GM20431 (cell line): Measurements from ENCODE around the gene STAC2.
"Not testable (repeated sequence)": the region's sequence is repeated elsewhere in the genome, so short reads cannot be mapped to it uniquely, and the experiment has no call there.

ENCODE experiments used
- in situ Hi-C: fragments of 300-500 bp; cut with MseI, MboI; formaldehyde crosslinking; loops from one replicate; pipeline ENCODE4 v1.15.0; 2020; ENCODE audit warnings: low sequenced_read_pairs; ENCODE audit not compliant: unreplicated experiment

The STAC2 gene, protein sequence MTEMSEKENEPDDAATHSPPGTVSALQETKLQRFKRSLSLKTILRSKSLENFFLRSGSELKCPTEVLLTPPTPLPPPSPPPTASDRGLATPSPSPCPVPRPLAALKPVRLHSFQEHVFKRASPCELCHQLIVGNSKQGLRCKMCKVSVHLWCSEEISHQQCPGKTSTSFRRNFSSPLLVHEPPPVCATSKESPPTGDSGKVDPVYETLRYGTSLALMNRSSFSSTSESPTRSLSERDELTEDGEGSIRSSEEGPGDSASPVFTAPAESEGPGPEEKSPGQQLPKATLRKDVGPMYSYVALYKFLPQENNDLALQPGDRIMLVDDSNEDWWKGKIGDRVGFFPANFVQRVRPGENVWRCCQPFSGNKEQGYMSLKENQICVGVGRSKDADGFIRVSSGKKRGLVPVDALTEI

GRCh38 chr17:39225308-39225958 lies at the start of gene STAC2:
TSS of gene STAC2 (minus strand) at chr17:39225945. CDS start at chr17:39225502, 443 bp downstream.
- in situ Hi-C loops, result no loop called here

DNA sequence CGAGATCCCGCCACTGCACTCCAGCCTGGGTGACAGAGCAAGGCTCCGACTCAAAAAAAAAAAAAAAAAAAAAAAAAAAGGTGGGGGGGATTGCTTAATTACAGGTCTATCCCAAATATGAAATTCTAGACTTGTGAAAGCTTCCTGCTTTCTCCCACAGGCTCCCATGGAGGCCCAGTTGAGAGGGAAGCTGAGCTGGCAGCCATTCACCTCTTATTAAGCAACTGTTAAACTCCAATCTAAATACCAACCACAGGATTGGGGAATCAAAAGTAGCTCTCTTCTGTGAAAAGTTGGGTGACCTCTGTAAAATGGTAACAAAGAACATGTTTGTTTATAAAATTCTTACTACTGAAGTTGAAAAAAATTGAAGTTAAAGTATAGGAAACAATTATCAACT lies 45.8 kb upstream of the STAC2 start:
- in situ Hi-C loops, result no loop called here

GRCh38 chr17:39270923-39271322 lies 45.2 kb upstream of the STAC2 start:
- in situ Hi-C loops, result no loop called here

DNA sequence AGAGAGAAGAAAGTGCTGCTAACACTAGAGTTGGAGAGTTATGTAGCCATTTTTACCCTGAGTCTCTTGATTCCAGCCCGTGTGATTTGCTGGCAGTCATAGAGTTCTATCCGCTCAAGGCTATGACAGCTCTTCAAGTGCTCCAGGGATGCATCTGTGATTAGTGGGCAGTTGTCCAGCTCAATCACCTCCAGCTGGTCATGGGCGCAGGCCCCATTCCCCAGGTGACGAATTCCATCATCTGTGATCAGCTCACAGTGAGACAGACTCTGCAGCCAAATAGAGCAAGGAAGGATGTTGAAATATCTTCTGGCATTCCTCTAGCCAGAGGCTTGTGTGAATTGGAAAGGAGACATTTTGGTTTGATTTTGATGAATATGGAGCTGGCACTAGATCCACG lies 38.4 kb upstream of the STAC2 start:
- in situ Hi-C loops, result no loop called here

DNA sequence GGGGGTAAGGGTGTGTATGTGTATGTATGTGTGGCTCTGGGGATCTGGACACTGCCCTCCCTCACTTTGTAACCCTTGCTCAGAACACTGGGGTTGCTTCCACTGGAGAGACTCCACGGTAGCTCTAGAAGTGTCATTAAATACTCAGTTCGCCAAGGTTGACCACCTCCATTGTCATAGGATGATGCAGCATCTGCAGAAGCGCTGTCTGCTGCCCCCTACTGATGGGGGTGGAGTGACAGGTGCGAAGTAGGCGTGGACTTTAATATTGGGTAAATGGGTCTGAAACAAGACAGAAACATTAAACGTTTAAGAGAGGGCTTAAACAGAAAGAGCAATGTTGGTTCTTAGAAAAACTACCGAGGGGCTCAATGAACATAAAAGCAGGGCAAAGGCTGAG lies 35.5 kb upstream of the STAC2 start:
- in situ Hi-C loops, result no loop called here

GRCh38 chr17:39252788-39253460 lies 27.2 kb upstream of the STAC2 start:
- in situ Hi-C loops, result no loop called here

DNA sequence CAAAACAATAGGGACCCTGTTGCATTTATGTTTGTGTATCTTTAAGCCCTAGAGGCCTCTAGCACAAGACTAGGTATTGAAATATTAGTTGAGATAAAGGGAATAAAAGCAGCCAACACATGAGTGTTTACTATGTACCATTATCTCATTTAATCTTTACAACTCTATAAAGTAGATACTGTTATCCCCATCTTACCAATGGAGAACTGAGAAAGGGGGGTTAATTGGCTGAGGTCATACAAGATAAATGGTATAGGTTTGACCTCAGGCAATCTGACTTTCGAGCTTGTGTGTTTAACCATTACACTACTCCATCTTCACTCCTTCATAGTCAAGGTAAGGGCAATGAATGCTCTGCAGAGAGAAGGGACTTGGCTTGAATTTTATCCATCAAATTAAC lies 26.3 kb upstream of the STAC2 start:
- in situ Hi-C loops, result no loop called here

DNA sequence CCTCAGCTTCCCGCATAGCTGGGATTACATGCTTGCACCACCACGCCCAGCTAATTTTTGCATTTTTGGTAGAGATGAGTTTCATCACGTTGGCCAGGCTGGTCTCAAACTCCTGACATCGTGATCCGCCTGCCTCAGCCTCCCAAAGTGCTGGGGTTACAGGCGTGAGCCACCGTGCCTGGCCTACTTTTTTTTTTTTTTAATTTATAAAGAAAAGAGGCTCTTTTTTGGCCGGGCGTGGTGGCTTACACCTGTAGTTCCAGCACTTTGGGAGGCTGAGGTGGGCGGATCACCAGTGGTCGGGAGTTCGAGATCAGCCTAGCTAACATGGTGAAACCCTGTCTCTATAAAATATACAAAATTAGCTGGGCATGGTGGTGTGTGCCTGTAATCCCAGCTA lies 24.3 kb upstream of the STAC2 start:
- in situ Hi-C loops, result not testable (repeated sequence)

DNA sequence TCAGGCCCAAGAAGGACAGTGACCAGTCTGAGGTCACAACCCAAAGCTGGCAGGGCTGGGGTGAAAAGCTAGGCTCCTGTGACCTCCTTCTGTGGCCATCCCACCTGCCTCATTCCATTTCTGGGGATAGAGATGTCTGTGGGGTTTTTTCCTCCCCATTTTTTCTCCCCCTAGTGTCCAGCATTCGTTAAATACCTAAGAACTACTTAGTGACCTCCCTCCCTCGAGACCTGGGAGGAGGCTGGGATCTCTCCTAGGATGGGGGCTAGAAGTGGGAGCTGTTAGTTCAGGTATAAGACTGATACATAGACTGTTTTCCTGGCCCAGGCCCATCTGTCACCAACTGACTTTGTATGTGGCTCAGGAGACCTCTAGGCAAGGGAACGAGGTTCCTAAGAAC lies 20.5 kb upstream of the STAC2 start:
- in situ Hi-C loops, result no loop called here

DNA sequence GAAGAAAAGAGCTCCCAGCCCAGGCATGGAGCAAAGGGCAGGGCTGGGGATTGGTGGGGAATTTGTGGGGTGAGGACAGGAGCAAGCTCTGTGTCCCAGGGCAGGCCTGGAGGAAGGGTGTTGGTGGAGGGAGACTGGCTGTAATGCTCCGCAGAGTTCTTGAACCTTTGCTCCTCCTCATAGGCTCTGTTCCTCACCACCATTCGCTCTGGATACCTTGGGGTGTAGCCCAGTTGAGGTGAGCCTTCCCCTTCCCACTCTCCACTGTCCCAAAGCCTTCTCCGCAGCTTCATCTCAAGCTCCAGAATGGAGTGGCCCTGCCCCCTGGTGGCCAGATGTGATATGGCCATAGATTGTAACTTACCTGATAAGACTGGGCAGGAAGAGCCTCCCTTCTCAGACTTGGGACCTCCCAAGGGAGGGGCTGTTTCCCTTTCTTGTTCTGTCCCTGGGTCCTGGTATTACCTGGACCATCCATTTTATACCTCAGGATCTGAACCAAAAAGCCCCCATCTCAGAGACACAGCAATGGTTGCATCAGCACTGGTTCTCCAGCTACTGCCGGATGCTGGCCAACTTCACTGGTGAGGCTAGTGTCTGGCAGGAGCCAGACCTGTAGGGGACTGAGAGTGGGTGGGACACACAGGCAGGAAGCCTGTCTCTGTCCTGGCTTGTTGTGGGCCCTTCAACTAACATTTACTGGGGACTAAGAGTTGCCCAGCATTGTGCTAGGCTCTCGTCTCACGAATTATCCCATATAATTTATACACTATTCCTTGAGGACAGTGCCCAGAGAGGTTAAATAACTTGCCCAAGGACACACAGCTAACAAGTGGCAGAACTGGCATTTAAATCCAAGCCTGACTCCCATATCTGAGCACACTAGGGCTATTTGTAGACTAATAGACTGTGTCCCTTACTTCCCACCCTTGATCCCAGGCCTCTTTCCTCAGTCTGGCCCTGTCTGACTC lies 19.1 kb upstream of the STAC2 start:
- in situ Hi-C loops, result no loop called here

- in situ Hi-C loops, result no loop called here
Observed at GRCh38 chr17:39244016-39244599, 18.4 kb upstream of the STAC2 start.

DNA sequence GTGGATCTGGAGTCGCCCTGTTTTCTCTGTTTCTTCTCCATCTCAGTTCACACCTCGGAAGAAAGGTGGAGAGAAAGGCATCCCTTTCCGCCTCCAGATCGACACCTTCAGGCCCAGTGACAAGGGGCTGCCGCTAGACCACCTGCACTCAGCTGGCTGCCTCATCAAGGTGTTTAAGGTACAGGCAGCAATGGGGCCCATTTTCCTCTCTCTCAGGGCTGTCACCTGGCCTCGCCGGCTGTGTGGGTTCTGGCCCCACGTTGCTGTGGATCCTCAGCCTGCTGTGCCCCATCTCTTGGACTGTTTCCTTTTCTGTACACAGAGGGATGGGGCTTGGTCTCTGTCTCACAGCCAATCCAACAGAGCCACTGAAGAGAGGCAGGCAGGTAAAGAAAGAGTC lies 17.4 kb upstream of the STAC2 start:
- in situ Hi-C loops, result no loop called here

DNA sequence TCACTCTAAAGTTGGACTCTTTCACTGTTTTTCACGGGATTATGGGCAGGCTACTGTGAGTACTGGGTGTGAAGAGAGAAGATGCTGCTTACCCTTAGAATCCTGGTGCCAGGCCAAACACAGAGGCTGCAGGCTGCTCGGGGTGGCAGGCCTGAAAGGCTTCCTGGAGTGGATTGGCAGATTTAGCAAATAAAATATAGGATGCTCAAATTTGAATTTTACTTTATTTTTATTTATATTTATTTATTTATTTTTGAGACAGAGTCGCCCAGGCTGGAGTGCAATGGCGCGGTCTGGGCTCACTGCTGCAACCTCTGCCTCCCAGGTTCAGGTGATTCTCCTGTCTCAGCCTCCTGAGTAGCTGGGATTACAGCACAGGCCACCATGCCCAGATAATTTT lies 14.9 kb upstream of the STAC2 start:
- in situ Hi-C loops, result no loop called here

GRCh38 chr17:39239640-39240314 lies 14.0 kb upstream of the STAC2 start:
- in situ Hi-C loops, result no loop called here

DNA sequence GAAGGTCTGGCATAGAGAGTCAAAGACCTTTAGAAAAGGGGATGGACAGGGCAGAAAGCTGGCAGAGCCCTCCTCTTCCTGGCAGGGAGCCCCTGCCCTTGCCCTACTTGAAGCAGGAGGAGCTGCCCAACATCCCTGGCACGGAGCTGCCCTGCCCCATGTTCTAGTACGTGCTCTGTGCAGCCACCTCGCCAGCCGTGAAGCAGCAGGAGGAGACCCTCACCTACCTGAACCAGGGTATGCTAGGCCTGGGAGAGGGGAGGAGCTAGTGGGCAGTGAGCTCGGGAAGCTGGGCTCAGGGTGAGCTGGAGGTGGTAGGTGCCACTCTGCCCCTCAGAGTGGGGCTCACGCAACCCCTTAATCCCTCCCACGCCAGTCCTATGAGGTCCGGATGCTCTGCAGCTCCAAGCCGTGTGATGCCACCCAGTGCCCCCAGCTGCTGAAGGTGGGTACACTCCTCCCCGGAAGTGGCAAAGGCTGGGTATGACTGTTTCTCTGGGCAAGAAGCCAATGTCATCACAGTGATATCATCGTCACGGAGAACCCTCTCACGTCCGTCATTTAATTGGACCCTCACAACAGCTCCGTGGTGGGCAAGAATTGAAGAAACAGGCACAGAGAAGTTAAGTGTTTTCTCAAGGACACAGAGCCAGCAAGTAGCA lies 12.7 kb upstream of the STAC2 start:
- in situ Hi-C loops, result no loop called here

- in situ Hi-C loops, result no loop called here
Observed at GRCh38 chr17:39237586-39237985, 11.8 kb upstream of the STAC2 start.

- in situ Hi-C loops, result no loop called here
Observed at GRCh38 chr17:39236981-39237441, 11.3 kb upstream of the STAC2 start.

- in situ Hi-C loops, result no loop called here
Observed at GRCh38 chr17:39236450-39236927, 10.7 kb upstream of the STAC2 start.
